Mammary epithelial cell (primary cell): ENCODE data around the gene IGSF23.

Experiments used
- EZH2 ChIP-seq: IDR thresholded peaks from 2 replicates; pipeline ENCODE4 v1.6.1; 2012; ENCODE audit warnings: low read length, inconsistent platforms, borderline replicate concordance
- TF ChIP-seq, protein P1 (sequence below), 2 donors: IDR thresholded peaks in 1 of 2; conservative IDR thresholded peaks in 1 of 2; 2 replicates each; pipeline ENCODE4 v1.5.1; 2011 to 2012; ENCODE audit warnings: inconsistent platforms in 2 of 2, low read length in 2 of 2, mild to moderate bottlenecking in 2 of 2, control low read depth in 1 of 2, low read depth in 1 of 2; ENCODE audit not compliant: insufficient read depth in 1 of 2; ENCODE audit errors: extremely low read depth in 1 of 2

DNA sequence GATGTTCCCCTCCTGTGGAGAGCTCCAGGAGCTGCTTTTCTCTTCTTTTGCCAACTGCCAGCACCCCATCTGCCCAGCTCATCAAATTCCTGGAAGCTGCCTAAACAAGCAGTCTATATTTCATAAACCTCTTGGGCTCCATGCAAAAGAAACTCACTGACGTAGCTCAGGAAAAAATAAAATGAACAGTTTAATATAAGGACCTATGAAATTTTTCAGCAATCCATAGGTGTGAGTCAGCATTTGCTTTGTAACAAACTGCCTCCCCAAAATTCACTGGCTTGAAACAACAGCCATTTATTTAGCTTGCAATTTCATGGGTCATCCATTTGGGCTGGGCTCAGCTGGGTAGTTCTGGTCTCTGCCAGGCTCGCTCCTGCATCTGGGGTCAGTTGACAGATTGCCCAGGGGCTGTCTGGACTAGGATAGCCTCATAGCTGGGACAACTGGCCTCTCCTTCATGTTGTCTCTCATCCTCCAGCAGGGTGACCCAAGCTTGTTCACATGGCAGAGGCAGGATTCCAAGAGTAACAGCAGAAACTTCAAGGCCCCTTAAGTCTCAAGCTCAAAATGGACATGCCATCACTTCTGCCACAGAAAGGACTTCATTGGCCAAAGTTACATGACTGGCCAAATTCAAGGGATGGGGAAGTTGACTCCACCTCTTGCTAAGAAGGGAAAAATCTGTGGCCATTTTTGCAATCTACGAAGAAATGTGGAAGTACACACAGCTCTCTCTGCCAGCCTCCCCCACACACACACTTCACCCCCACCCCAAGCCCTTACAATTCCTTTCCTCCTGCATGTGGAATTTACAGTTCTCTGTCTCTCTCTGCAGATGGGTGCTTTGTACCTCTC lies 22.4 kb downstream of the IGSF23 start:
- no peak for TF ChIP-seq EZH2
- TF ChIP-seq, protein P1, sequence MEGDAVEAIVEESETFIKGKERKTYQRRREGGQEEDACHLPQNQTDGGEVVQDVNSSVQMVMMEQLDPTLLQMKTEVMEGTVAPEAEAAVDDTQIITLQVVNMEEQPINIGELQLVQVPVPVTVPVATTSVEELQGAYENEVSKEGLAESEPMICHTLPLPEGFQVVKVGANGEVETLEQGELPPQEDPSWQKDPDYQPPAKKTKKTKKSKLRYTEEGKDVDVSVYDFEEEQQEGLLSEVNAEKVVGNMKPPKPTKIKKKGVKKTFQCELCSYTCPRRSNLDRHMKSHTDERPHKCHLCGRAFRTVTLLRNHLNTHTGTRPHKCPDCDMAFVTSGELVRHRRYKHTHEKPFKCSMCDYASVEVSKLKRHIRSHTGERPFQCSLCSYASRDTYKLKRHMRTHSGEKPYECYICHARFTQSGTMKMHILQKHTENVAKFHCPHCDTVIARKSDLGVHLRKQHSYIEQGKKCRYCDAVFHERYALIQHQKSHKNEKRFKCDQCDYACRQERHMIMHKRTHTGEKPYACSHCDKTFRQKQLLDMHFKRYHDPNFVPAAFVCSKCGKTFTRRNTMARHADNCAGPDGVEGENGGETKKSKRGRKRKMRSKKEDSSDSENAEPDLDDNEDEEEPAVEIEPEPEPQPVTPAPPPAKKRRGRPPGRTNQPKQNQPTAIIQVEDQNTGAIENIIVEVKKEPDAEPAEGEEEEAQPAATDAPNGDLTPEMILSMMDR (conservative IDR thresholded peaks at IDR 0.05 in 1 of 2, IDR thresholded peaks at IDR 0.05 in 1 of 2; ENCODE audit: extremely low read depth in 1 of 2, insufficient read depth in 1 of 2, low read depth in 1 of 2, low read length in 2 of 2), result no peak
